Measurements from ENCODE around the gene TASOR2. TPM values are rescaled to one million over a fixed set of nuclear protein-coding genes. Genes with fewer than 3 reads are reported as not detected.
A peak's percentile ranks its signal among the peaks of the same experiment; 100 is the strongest.

Gene TASOR2
- total RNA-seq, 1 donor from 2014 or later = 87.2 TPM

DNA sequence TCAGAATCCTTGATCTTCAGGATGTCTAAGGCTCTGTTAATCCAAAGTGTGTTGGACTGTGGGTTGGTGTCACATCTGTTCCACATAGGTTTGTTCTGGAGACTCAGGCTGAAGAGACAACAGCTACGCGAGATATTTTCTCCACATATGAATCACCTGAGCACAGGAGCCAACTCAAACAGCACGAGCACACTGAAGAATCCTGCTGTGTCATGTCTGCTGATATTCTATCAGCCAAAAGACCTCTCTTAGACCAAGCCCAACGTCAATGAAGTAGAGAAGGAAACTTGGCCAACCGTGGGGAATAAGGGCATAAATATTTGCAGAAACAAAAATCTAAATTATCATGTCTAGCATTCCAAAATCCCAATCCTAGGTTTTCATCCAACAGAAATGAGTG is 2.7 kb upstream of the TASOR2 start:
- Mint-ChIP-seq H3K4me1 (ENCODE audit: low read depth, unreplicated experiment) (peaks cover 2% of the 10 kb centered on the region), H3K9me3 (ENCODE audit: unreplicated experiment) (no peaks in the 10 kb centered on the region), H3K27me3 (ENCODE audit: low read depth, unreplicated experiment) (no peaks in the 10 kb centered on the region), H3K4me3 (ENCODE audit: unreplicated experiment) (no peak overlapping the region), H3K27ac (ENCODE audit: unreplicated experiment) (no peak overlapping the region), H3K36me3 (ENCODE audit: low read depth, unreplicated experiment) (no peaks in the 10 kb centered on the region)
- H3K9ac ChIP-seq (ENCODE audit: low read length) = no peak overlapping the region
- no peaks in the 10 kb centered on the region for H3K36me3 ChIP-seq (ENCODE audit: insufficient read depth, low read length)
- H4K20me1 ChIP-seq (ENCODE audit: insufficient read depth, low read length) = peaks cover 13% of the 10 kb centered on the region
- H3K4me1 ChIP-seq (ENCODE audit: insufficient read depth, low read length) = peaks cover 4% of the 10 kb centered on the region
- H3K4me3 ChIP-seq (ENCODE audit: insufficient read depth, low read depth, low read length) = no peak overlapping the region
- TF ChIP-seq EZH2 (IDR thresholded peaks at IDR 0.05; ENCODE audit: insufficient read depth, low read length) = no peak
- TF ChIP-seq, protein P1, sequence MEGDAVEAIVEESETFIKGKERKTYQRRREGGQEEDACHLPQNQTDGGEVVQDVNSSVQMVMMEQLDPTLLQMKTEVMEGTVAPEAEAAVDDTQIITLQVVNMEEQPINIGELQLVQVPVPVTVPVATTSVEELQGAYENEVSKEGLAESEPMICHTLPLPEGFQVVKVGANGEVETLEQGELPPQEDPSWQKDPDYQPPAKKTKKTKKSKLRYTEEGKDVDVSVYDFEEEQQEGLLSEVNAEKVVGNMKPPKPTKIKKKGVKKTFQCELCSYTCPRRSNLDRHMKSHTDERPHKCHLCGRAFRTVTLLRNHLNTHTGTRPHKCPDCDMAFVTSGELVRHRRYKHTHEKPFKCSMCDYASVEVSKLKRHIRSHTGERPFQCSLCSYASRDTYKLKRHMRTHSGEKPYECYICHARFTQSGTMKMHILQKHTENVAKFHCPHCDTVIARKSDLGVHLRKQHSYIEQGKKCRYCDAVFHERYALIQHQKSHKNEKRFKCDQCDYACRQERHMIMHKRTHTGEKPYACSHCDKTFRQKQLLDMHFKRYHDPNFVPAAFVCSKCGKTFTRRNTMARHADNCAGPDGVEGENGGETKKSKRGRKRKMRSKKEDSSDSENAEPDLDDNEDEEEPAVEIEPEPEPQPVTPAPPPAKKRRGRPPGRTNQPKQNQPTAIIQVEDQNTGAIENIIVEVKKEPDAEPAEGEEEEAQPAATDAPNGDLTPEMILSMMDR (IDR thresholded peaks at IDR 0.05; ENCODE audit: insufficient read depth, low read depth, low read length) = no peak
- H3K79me2 ChIP-seq (ENCODE audit: insufficient read depth, low read length) = peaks cover 23% of the 10 kb centered on the region
- FAIRE-seq (no peak), DNase-seq (ENCODE audit: low read depth) (no peak)
- peaks cover 7% of the 10 kb centered on the region for H3K27me3 ChIP-seq (ENCODE audit: insufficient read depth, low read length)
- H3K4me2 ChIP-seq (ENCODE audit: low read length) = no peak overlapping the region
- no peak overlapping the region for H2AFZ ChIP-seq (ENCODE audit: low read depth, low read length)
- H3K9me3 ChIP-seq (ENCODE audit: insufficient read depth, low read depth, low read length) = no peaks in the 10 kb centered on the region
- H3K27ac ChIP-seq (ENCODE audit: low read depth, low read length) = no peak overlapping the region

DNA sequence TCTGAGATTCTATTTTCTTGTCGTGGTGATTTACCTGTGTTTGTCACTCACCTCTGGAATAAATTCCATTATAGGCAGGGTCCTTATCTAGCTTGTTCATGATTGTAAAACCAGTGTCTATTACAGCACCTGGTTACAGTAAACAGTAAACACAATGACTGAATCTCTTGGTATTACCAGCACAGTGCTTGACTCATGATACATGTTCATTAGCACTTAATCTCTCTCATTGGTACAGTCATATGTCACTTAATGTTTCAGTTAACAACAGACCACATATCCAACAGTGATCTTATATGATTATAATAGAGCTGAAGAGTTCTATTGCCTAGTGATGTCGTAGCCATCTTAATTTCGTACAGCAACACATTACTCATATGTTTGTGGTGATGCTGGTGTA is 1.6 kb upstream of the TASOR2 start:
- no peak overlapping the region for H3K4me2 ChIP-seq (ENCODE audit: low read length)
- no peaks in the 10 kb centered on the region for H3K36me3 ChIP-seq (ENCODE audit: insufficient read depth, low read length)
- no peaks in the 10 kb centered on the region for H3K9me3 ChIP-seq (ENCODE audit: insufficient read depth, low read depth, low read length)
- Mint-ChIP-seq H3K27ac (ENCODE audit: unreplicated experiment) (no peak overlapping the region), H3K4me1 (ENCODE audit: low read depth, unreplicated experiment) (peaks cover 6% of the 10 kb centered on the region), H3K27me3 (ENCODE audit: low read depth, unreplicated experiment) (no peaks in the 10 kb centered on the region), H3K36me3 (ENCODE audit: low read depth, unreplicated experiment) (no peaks in the 10 kb centered on the region), H3K9me3 (ENCODE audit: unreplicated experiment) (no peaks in the 10 kb centered on the region), H3K4me3 (ENCODE audit: unreplicated experiment) (no peak overlapping the region)
- no peak overlapping the region for H2AFZ ChIP-seq (ENCODE audit: low read depth, low read length)
- H3K4me1 ChIP-seq (ENCODE audit: insufficient read depth, low read length) = peaks cover 4% of the 10 kb centered on the region
- no peak overlapping the region for H3K4me3 ChIP-seq (ENCODE audit: insufficient read depth, low read depth, low read length)
- no peak overlapping the region for H3K27ac ChIP-seq (ENCODE audit: low read depth, low read length)
- H3K27me3 ChIP-seq (ENCODE audit: insufficient read depth, low read length) = peaks cover 7% of the 10 kb centered on the region
- H4K20me1 ChIP-seq (ENCODE audit: insufficient read depth, low read length) = peaks cover 23% of the 10 kb centered on the region
- DNase-seq (ENCODE audit: low read depth) (no peak), FAIRE-seq (no peak)
- TF ChIP-seq, protein P1 (IDR thresholded peaks at IDR 0.05; ENCODE audit: insufficient read depth, low read depth, low read length) = no peak
- TF ChIP-seq EZH2 (IDR thresholded peaks at IDR 0.05; ENCODE audit: insufficient read depth, low read length) = no peak
- H3K79me2 ChIP-seq (ENCODE audit: insufficient read depth, low read length) = peaks cover 34% of the 10 kb centered on the region
- H3K9ac ChIP-seq (ENCODE audit: low read length) = no peak overlapping the region

DNA sequence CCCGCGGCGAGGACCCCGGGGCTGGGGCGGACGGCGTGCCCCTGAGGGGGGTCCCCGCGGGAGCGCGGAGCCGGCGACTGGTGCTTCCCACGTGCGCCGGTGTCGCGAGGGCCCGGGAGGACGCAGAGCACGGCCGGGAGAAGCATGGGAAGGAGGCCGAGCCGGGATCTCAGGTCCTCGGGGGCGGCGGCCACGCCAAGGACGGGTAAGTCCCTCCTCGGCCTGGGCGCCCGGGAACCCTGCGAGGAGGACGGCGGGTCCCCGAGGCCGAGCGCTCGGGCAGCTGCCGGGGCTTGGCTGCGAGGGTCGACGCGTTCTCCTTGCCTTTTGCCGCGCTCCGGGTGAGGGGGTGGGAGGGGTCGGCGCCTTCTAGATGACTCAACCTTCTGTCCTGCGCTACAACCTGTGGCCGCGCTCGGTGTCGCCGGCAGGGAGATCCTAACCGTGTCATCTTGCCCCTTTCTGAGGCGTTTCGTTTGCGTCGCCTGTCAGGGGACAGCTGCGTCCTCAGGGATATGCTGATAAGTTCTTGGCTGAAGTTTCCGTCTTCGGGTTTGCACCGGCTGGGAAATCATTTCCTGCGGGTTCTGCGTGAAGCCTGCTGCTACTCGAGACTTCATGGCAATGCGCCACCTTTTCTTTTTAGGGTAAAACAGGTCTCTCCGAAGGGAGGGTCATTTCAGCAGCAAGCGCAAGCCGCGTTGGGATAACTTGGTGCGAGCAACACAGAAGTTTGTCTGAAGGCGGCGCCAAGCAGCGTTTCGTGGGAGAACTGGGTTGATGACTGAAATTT is 529 bp downstream of the TASOR2 start:
- peaks cover 55% of the 10 kb centered on the region for H3K79me2 ChIP-seq (ENCODE audit: insufficient read depth, low read length)
- peaks cover 38% of the 10 kb centered on the region for H4K20me1 ChIP-seq (ENCODE audit: insufficient read depth, low read length)
- Mint-ChIP-seq H3K4me1 (ENCODE audit: low read depth, unreplicated experiment) (peaks cover 6% of the 10 kb centered on the region), H3K27me3 (ENCODE audit: low read depth, unreplicated experiment) (no peaks in the 10 kb centered on the region), H3K4me3 (ENCODE audit: unreplicated experiment) (peak overlapping the region; percentile 99), H3K36me3 (ENCODE audit: low read depth, unreplicated experiment) (peaks cover 2% of the 10 kb centered on the region), H3K27ac (ENCODE audit: unreplicated experiment) (peak overlapping the region; percentile 92), H3K9me3 (ENCODE audit: unreplicated experiment) (no peaks in the 10 kb centered on the region)
- DNase-seq (ENCODE audit: low read depth) = peak; percentile 65
- H3K4me3 ChIP-seq (ENCODE audit: insufficient read depth, low read depth, low read length) = peak overlapping the region; percentile 94
- no peaks in the 10 kb centered on the region for H3K27me3 ChIP-seq (ENCODE audit: insufficient read depth, low read length)
- no peaks in the 10 kb centered on the region for H3K36me3 ChIP-seq (ENCODE audit: insufficient read depth, low read length)
- no peak for FAIRE-seq
- no peak for TF ChIP-seq EZH2 (IDR thresholded peaks at IDR 0.05; ENCODE audit: insufficient read depth, low read length)
- TF ChIP-seq, protein P1 (IDR thresholded peaks at IDR 0.05; ENCODE audit: insufficient read depth, low read depth, low read length) = peak; percentile 28
- peaks cover 4% of the 10 kb centered on the region for H3K4me1 ChIP-seq (ENCODE audit: insufficient read depth, low read length)
- no peaks in the 10 kb centered on the region for H3K9me3 ChIP-seq (ENCODE audit: insufficient read depth, low read depth, low read length)
- H2AFZ ChIP-seq (ENCODE audit: low read depth, low read length) = peak overlapping the region; percentile 91
- peak overlapping the region; percentile 83 for H3K9ac ChIP-seq (ENCODE audit: low read length)
- H3K4me2 ChIP-seq (ENCODE audit: low read length) = peak overlapping the region; percentile 85
- H3K27ac ChIP-seq (ENCODE audit: low read depth, low read length) = peak overlapping the region; percentile 79

Measured in astrocyte (in vitro differentiated cells and primary cell).